ENCODE measurements around the gene EPN2. TPM values are rescaled to one million over a fixed set of nuclear protein-coding genes. Genes with fewer than 3 reads are reported as not detected.

The EPN2 gene
- total RNA-seq, 2 experiments from 2014 or later: 3.2 to 4.6 TPM

DNA sequence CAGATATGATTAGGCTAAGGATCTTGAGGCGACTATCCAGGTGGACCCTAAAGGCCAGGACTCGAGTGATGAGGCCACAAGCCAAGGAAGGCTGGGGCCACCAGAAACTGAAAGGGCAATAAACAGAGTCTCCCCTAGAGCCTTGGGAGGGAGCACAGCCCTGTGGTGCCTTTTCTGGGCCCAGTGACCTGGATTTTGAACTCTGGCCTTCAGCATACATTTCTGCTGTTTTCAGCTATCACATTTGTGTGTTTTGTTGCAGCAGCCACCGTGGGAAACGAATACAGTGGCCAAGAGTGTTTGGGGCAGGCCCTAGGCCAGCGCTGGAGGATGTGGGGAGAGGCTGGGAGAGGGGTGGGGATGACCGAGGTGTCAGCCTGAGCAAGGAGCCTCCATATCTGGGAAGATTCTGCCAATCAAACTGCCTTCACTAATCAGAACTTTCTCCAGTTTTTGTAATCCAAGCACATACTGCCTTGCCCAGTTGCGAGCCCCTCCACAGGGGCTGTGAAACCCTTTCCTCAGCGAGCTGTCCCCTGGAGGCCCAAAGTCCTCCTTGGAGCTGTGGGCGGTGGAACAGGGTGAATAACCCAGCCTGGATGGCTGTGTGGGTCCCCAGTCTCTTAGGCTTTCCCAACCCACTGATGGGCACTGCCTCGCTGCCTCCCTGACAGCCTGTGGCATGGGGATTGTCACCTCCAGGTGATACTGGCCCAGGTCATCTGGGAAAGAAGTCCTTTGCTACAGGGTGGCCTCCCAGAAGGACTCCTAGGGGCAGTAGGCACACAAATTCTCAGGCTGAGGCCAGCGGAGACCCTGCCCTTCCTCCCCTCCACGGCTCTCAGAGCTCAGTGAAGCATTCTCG, 108.6 kb downstream of the EPN2 start:
- H3K4me1 Mint-ChIP-seq (ENCODE audit: low read depth): no peaks in the 10 kb centered on the region
- TF ChIP-seq, protein P1, sequence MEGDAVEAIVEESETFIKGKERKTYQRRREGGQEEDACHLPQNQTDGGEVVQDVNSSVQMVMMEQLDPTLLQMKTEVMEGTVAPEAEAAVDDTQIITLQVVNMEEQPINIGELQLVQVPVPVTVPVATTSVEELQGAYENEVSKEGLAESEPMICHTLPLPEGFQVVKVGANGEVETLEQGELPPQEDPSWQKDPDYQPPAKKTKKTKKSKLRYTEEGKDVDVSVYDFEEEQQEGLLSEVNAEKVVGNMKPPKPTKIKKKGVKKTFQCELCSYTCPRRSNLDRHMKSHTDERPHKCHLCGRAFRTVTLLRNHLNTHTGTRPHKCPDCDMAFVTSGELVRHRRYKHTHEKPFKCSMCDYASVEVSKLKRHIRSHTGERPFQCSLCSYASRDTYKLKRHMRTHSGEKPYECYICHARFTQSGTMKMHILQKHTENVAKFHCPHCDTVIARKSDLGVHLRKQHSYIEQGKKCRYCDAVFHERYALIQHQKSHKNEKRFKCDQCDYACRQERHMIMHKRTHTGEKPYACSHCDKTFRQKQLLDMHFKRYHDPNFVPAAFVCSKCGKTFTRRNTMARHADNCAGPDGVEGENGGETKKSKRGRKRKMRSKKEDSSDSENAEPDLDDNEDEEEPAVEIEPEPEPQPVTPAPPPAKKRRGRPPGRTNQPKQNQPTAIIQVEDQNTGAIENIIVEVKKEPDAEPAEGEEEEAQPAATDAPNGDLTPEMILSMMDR (IDR thresholded peaks at IDR 0.05): no peak
- H3K27me3 Mint-ChIP-seq: peaks cover 10% of the 10 kb centered on the region
- no peaks in the 10 kb centered on the region for H3K36me3 Mint-ChIP-seq (ENCODE audit: low read depth)
- no peak overlapping the region for H3K4me3 Mint-ChIP-seq
- H3K9me3 Mint-ChIP-seq: no peaks in the 10 kb centered on the region
- no peak overlapping the region for H3K27ac Mint-ChIP-seq
- no peak for DNase-seq
- ATAC-seq: no peak
- ChIA-PET POLR2A (no interaction called here), CTCF (no interaction called here)
- intact Hi-C loops (cut with micrococcal nuclease): no loop called here

DNA sequence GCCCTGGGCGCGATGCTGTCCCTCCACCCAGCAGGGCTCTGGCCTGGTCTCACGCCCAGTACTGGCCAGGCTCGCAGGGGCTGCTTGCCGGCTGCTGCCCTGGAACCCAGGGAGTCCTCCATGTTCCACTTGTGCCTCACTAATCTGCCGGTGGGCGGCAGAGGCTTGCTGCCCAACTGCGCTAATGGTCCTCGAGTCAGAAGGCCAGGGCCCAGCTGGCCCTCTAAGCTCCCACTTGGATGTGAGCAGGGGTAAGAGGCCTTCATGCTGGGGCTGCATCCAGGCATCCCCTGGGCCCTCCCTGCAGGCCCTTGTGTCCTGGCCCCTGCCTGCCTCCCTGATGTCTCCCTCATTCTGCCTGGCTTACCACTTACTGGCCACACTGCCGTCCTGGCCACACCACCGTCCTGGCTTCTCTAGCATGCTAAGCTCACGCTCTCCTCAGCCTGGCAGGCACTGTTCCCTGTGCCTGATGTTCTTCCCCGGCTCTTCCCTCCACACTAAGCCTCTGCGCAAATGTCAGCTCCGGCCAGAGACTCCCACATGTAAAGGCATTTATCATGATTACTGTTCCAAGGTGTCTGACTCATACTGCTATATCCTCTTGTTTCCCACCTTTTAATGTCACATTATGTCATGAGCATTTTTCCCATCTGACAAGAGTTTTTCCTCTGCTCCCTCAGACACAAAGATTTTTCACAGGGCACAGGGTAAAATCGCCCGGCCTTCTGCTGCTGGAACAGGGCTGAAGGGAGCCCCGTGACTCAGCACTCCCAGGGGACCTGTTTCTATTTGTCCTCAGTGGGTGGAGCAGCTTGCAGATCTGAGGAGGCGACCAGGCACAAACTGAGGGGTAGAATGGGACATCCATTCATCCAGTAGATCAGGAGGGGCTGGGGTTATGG, 109.4 kb downstream of the EPN2 start:
- no peak for DNase-seq
- H3K36me3 Mint-ChIP-seq (ENCODE audit: low read depth): no peaks in the 10 kb centered on the region
- no peak overlapping the region for H3K27ac Mint-ChIP-seq
- TF ChIP-seq, protein P1 (IDR thresholded peaks at IDR 0.05): no peak
- H3K4me3 Mint-ChIP-seq: no peak overlapping the region
- no peak for ATAC-seq
- POLR2A ChIA-PET: no interaction called here
- intact Hi-C loops (cut with micrococcal nuclease): no loop called here
- H3K4me1 Mint-ChIP-seq (ENCODE audit: low read depth): no peaks in the 10 kb centered on the region
- H3K27me3 Mint-ChIP-seq: peaks cover 7% of the 10 kb centered on the region
- no peaks in the 10 kb centered on the region for H3K9me3 Mint-ChIP-seq
- CTCF ChIA-PET: no interaction called here

DNA sequence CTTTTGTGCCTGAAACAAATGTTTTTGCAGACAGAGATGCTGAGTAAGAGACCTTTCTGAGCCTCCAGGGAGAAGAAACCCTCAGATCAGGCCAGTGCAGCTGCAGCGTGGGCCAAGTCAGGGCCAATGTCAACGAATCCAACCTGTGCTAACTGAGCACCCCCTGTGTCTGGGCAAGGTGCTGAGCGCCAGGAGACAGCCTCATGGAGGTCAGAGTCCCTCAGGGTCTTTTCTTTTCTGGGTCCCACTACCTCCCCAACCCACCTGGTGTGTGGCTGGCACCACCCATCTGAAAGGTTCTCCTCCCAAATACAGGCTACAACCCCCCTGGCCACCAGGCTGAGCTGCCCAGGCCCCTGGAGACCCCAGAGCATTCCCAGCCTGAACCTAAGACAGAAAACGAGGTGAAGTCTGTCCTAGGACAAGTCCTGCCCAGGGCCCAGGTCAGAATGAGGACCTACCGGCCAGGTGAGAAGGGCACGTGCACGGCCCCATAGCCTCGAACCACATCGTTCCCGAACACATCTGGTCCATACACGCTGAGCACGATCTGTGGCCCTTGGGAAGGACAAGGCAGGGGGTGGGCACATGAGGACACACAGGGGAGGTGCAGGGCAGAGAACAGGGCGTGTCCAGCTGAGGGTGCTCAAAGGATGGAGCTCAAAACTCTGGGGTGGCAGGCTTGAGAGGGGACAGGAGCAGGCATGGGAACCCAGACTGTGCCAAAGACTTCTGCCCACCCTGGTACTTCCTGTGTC, 110.3 kb downstream of the EPN2 start:
- ChIA-PET CTCF (no interaction called here), POLR2A (interaction anchor here (1.0 kb wide), 1 partner anchor 10 kb away, joined by 3 read pairs; no protein-coding TSS in a partner anchor)
- Mint-ChIP-seq H3K36me3 (ENCODE audit: low read depth) (no peaks in the 10 kb centered on the region), H3K4me3 (no peak overlapping the region), H3K9me3 (no peaks in the 10 kb centered on the region), H3K27me3 (peaks cover 3% of the 10 kb centered on the region), H3K4me1 (ENCODE audit: low read depth) (no peaks in the 10 kb centered on the region), H3K27ac (no peak overlapping the region)
- DNase-seq: no peak
- intact Hi-C loops (cut with micrococcal nuclease): no loop called here
- ATAC-seq: no peak
- TF ChIP-seq, protein P1 (IDR thresholded peaks at IDR 0.05): no peak

DNA sequence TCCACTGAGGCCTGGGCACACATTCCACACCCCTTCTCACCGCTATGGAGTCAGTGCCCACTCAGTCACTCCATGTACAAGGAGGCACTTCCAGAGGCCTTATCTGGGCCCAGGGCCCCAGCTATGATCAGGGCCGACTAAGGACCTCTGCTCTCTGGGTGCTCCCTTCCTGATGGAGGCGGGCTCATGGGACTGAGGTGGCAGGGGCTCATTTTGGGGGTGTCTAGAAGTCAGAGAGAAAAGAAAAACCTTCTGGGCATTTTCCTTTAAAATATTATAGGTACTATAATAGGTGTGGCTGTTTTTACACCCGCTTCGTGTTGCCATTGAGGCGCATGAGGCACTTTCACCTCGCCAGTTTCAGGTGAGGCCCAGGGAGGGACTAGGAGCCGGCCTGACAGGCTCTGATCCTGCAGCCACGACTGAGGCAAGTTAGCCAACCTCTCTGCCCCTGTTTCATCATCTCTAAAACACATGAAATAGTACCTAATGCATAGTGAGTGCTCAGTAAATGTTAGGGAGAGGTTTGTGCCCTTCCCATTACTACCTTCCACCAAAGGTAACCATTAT, 111.0 kb downstream of the EPN2 start:
- H3K27ac Mint-ChIP-seq: no peak overlapping the region
- no peaks in the 10 kb centered on the region for H3K36me3 Mint-ChIP-seq (ENCODE audit: low read depth)
- POLR2A ChIA-PET: interaction anchor here (1.0 kb wide), 1 partner anchor 10 kb away, joined by 3 read pairs; no protein-coding TSS in a partner anchor
- H3K9me3 Mint-ChIP-seq: no peaks in the 10 kb centered on the region
- H3K4me1 Mint-ChIP-seq (ENCODE audit: low read depth): no peaks in the 10 kb centered on the region
- TF ChIP-seq, protein P1 (IDR thresholded peaks at IDR 0.05): no peak
- CTCF ChIA-PET: no interaction called here
- intact Hi-C loops (cut with micrococcal nuclease): no loop called here
- ATAC-seq (no peak), DNase-seq (no peak)
- H3K4me3 Mint-ChIP-seq: no peak overlapping the region
- peaks cover 3% of the 10 kb centered on the region for H3K27me3 Mint-ChIP-seq

Measured in activated CD8-positive, alpha-beta T cell treated with anti-CD3 and anti-CD28 coated beads for 36 hours (primary cell).